IPS-18a (cell line): ENCODE measurements around the gene PDZD2.
"Not testable (repeated sequence)": the region's sequence is repeated elsewhere in the genome, so short reads cannot be mapped to it uniquely, and the experiment has no call there.

ENCODE experiments used
- H3K27ac ChIP-seq: one replicate; pipeline ENCODE4 v1.5.1; 2013; ENCODE audit warnings: low read length
- H3K27me3 ChIP-seq: one replicate; pipeline ENCODE4 v1.6.1; 2013; ENCODE audit warnings: mild to moderate bottlenecking, low read length; ENCODE audit not compliant: control insufficient read depth, insufficient read depth
- H3K36me3 ChIP-seq: one replicate; pipeline ENCODE4 v1.6.1; 2013; ENCODE audit warnings: low read depth, low read length; ENCODE audit not compliant: control insufficient read depth
- H3K4me1 ChIP-seq: one replicate; pipeline ENCODE4 v1.6.1; 2013; ENCODE audit warnings: low read depth, low read length; ENCODE audit not compliant: control insufficient read depth
- H3K4me3 ChIP-seq: one replicate; pipeline ENCODE4 v1.5.1; 2013; ENCODE audit warnings: low read length
- H3K9ac ChIP-seq: one replicate; pipeline ENCODE4 v1.6.1; 2013; ENCODE audit warnings: mild to moderate bottlenecking, low read length, moderate library complexity
- H3K9me3 ChIP-seq: one replicate; pipeline ENCODE4 v1.6.1; 2013; ENCODE audit warnings: low read depth, low read length; ENCODE audit not compliant: control insufficient read depth

PDZD2 gene

GRCh38 chr5:32066448-32066847, 427.5 kb downstream of the PDZD2 start:
- Histone ChIP-seq H3K4me1 (no peaks in the 10 kb centered on the region), H3K27me3 (no peaks in the 10 kb centered on the region), H3K36me3 (no peaks in the 10 kb centered on the region), H3K9ac (no peak overlapping the region), H3K27ac (no peak overlapping the region), H3K4me3 (no peak overlapping the region), H3K9me3 (no peaks in the 10 kb centered on the region)

- no peaks in the 10 kb centered on the region for H3K36me3 ChIP-seq
- H3K9ac ChIP-seq = no peak overlapping the region
- no peaks in the 10 kb centered on the region for H3K27me3 ChIP-seq
- no peaks in the 10 kb centered on the region for H3K9me3 ChIP-seq
- H3K4me1 ChIP-seq = no peaks in the 10 kb centered on the region
- H3K27ac ChIP-seq = no peak overlapping the region
- no peak overlapping the region for H3K4me3 ChIP-seq
Observed at GRCh38 chr5:32067774-32068470, 429.0 kb downstream of the PDZD2 start.

- Histone ChIP-seq H3K4me3 (no peak overlapping the region), H3K4me1 (no peaks in the 10 kb centered on the region), H3K9me3 (no peaks in the 10 kb centered on the region), H3K36me3 (no peaks in the 10 kb centered on the region), H3K27me3 (no peaks in the 10 kb centered on the region), H3K27ac (no peak overlapping the region), H3K9ac (no peak overlapping the region)
Observed at GRCh38 chr5:32068561-32068960, 429.6 kb downstream of the PDZD2 start.

- Histone ChIP-seq H3K4me3 (no peak overlapping the region), H3K27me3 (no peaks in the 10 kb centered on the region), H3K9me3 (no peaks in the 10 kb centered on the region), H3K4me1 (no peaks in the 10 kb centered on the region), H3K9ac (no peak overlapping the region), H3K36me3 (no peaks in the 10 kb centered on the region), H3K27ac (no peak overlapping the region)
Observed at GRCh38 chr5:32069396-32069795, 430.5 kb downstream of the PDZD2 start.

DNA sequence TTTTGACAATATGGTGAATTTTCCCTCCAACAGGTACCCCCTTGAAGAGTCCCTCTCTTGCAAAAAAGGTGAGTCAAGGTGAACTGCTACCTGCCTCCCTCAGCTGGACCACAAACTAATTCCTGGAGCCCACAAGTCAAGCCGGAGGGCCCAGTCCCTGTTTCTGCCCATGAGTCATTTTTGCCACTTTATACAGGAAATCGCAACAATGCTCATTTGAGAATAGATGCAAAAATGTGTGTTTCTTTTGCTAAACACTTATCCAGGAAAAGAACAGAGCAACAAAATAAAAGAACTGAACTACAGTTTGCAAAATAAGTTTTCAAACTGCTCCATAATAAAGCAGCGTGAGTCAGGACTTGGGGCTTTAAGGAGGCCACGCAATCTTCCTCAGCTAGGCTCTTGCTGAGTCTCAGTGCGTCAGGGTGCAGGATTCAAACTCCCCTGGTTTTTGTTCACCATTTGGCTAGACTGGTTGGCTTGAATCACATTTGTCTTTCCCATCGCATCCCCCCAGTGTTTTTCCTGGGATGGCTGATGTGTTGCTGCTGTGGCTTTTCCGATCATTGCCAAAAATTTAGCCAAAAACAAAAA, 432.5 kb downstream of the PDZD2 start:
- no peaks in the 10 kb centered on the region for H3K27me3 ChIP-seq
- H3K4me1 ChIP-seq = no peaks in the 10 kb centered on the region
- H3K27ac ChIP-seq = no peak overlapping the region
- H3K4me3 ChIP-seq = no peak overlapping the region
- H3K9ac ChIP-seq = no peak overlapping the region
- H3K36me3 ChIP-seq = no peaks in the 10 kb centered on the region
- no peaks in the 10 kb centered on the region for H3K9me3 ChIP-seq

GRCh38 chr5:32072054-32072453, 433.1 kb downstream of the PDZD2 start:
- no peaks in the 10 kb centered on the region for H3K27me3 ChIP-seq
- no peaks in the 10 kb centered on the region for H3K9me3 ChIP-seq
- no peak overlapping the region for H3K27ac ChIP-seq
- H3K36me3 ChIP-seq = no peaks in the 10 kb centered on the region
- H3K9ac ChIP-seq = no peak overlapping the region
- no peaks in the 10 kb centered on the region for H3K4me1 ChIP-seq
- no peak overlapping the region for H3K4me3 ChIP-seq

- H3K4me1 ChIP-seq = no peaks in the 10 kb centered on the region
- H3K36me3 ChIP-seq = no peaks in the 10 kb centered on the region
- no peaks in the 10 kb centered on the region for H3K9me3 ChIP-seq
- no peak overlapping the region for H3K4me3 ChIP-seq
- H3K27ac ChIP-seq = no peak overlapping the region
- H3K27me3 ChIP-seq = no peaks in the 10 kb centered on the region
- no peak overlapping the region for H3K9ac ChIP-seq
Observed at GRCh38 chr5:32074401-32074800, 435.5 kb downstream of the PDZD2 start.

DNA sequence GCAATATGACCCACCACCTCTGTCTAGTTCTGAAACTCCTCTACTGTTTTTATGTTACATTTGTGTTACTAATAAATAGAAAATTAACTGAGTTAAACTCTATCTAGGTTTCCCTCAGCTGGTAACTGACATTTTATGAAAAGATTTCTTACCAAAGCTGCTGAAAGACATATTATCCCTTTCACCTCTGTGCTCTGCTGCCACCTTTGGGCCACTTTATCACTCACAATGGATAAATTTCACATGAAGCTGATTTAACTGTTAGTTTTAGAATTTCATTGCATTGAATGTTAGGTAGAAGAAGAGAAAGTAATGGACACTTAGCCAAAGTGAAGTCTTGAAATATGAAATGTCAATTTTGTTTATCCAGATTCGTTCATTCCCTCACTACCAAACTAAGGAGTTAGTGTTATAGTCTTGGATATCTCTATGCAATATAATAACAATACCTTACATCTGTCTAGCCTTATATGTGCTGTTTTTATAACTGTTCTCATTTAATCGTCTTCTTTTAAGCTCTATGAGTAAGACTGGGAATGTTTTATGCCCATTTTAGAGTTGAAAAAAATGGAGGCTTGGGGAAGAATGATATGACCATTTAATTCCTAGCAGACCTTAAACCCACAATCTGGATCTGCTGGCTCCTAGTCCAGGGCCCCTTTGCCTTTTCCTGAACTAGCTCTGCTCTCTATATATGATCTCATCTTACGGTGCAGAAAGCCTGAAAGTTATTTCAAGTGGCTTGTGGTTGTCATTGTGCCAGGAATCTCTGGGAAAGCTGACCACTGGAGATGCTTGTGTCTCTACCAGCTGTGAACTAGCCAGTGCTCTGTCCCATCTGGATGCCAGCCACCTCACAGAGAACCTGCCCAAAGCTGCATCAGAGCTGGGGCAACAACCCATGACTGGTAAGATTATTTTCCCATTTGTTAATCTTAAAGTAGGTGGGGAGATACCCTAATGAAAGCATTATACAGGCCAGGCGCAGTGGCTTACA, 438.1 kb downstream of the PDZD2 start:
- no peaks in the 10 kb centered on the region for H3K27me3 ChIP-seq
- H3K4me3 ChIP-seq = no peak overlapping the region

DNA sequence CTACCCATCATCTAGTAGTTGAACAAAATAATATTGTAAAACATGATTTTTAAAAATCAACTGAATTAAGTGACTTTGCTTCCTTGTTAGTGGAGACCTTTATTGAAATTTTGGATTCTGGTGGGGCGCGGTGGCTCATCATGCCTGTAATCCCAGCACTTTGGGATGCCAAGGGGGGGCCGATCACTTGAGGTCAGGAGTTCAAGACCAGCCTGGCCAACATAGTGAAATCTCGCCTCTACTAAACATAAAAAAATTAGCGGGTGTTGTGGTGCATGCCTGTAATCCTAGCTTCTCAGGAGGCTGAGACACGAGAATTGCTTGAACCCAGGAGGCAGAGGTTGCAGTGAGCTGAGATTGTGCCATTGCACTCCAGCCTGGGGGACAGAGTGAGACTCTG, 439.9 kb downstream of the PDZD2 start:
- not testable (repeated sequence) for H3K9me3 ChIP-seq, H3K36me3 ChIP-seq, H3K27me3 ChIP-seq, H3K27ac ChIP-seq, H3K4me1 ChIP-seq, H3K4me3 ChIP-seq, H3K9ac ChIP-seq

More for the DNA sequence above, 438.1 kb downstream of the PDZD2 start:
- Histone ChIP-seq H3K27ac (no peak overlapping the region), H3K36me3 (no peaks in the 10 kb centered on the region), H3K9ac (no peak overlapping the region), H3K4me1 (no peaks in the 10 kb centered on the region), H3K9me3 (no peaks in the 10 kb centered on the region)

DNA sequence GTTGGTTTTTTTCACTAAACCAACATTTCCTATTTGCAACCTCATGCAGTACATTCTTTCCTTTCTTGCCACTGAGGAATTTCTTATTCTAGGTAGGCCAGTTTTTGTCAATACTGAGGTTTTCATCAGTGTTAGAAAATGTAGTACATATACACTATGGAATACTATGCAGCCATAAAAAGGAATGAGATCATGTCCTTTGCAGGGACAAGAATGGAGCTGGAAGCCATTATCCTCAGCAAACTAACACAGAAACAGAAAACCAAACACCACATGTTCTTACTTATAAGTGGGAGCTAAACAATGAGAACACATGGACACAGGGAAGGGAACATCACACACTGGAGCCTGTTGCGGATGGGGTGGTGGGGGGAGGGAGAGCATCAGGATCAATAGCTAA, 441.6 kb downstream of the PDZD2 start:
- not testable (repeated sequence) for H3K27ac ChIP-seq, H3K4me1 ChIP-seq, H3K9ac ChIP-seq, H3K27me3 ChIP-seq, H3K4me3 ChIP-seq, H3K36me3 ChIP-seq, H3K9me3 ChIP-seq

- Histone ChIP-seq H3K9ac (no peak overlapping the region), H3K27ac (no peak overlapping the region), H3K27me3 (no peaks in the 10 kb centered on the region), H3K36me3 (no peaks in the 10 kb centered on the region), H3K4me1 (no peaks in the 10 kb centered on the region), H3K4me3 (no peak overlapping the region), H3K9me3 (no peaks in the 10 kb centered on the region)
Observed at GRCh38 chr5:32082701-32083100, 443.8 kb downstream of the PDZD2 start.
